ENCODE measurements around the gene TCP11L1. TPM values are rescaled to one million over a fixed set of nuclear protein-coding genes. Genes with fewer than 3 reads are reported as not detected.
A peak's percentile ranks its signal among the peaks of the same experiment; 100 is the strongest.

TCP11L1 gene
- total RNA-seq, 1 donor from 2014 or later: 15.7 TPM

DNA sequence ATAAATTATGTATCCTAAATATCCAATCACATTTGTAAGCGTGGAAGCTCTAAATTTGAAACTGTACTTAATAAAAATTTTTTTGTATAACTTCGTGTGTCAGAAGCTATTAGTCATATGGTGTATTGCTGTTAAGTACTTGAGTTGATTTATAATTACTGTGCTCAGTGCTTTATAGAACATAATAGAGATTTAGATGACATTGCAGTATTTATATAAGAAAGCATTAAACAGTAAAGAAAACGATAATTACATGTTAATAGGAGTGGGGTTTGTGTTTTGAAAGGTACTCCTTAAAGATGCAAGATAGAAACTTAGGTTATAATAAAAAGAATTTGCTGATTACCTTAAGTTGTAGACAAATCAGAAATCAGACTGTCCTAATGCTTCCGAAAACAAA, 5.9 kb upstream of the TCP11L1 start:
- intact Hi-C loops (cut with DNase I): no loop called here
- no peak for DNase-seq
- ATAC-seq: no peak
- H3K27ac ChIP-seq: no peak overlapping the region
- no peaks in the 10 kb centered on the region for H3K27me3 ChIP-seq
- no peak overlapping the region for H3K4me3 ChIP-seq
- H3K36me3 ChIP-seq: no peaks in the 10 kb centered on the region
- H3K4me1 ChIP-seq: no peaks in the 10 kb centered on the region
- TF ChIP-seq, protein P1, sequence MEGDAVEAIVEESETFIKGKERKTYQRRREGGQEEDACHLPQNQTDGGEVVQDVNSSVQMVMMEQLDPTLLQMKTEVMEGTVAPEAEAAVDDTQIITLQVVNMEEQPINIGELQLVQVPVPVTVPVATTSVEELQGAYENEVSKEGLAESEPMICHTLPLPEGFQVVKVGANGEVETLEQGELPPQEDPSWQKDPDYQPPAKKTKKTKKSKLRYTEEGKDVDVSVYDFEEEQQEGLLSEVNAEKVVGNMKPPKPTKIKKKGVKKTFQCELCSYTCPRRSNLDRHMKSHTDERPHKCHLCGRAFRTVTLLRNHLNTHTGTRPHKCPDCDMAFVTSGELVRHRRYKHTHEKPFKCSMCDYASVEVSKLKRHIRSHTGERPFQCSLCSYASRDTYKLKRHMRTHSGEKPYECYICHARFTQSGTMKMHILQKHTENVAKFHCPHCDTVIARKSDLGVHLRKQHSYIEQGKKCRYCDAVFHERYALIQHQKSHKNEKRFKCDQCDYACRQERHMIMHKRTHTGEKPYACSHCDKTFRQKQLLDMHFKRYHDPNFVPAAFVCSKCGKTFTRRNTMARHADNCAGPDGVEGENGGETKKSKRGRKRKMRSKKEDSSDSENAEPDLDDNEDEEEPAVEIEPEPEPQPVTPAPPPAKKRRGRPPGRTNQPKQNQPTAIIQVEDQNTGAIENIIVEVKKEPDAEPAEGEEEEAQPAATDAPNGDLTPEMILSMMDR (IDR thresholded peaks at IDR 0.05): no peak
- no peaks in the 10 kb centered on the region for H3K9me3 ChIP-seq

DNA sequence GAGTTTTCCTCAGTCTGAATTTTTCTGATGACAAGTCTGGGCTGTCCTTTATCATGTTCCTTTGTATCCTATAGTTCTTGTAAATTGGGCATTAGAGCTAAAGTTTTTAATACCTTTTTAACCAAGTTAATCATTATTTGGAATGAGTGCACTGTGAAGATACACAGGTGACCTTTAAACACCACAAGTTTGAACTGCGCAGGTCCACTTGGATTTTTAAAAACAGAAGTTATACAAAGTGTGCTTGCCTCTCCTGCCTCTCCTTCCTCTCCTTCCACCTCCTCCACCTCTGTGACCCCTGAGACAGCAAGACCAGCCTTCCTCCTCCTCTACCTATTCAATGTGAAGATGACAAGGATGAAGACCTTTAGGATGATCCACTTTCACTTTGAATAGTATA, 4.4 kb upstream of the TCP11L1 start:
- TF ChIP-seq, protein P1 (IDR thresholded peaks at IDR 0.05): no peak
- no peaks in the 10 kb centered on the region for H3K36me3 ChIP-seq
- H3K27ac ChIP-seq: no peak overlapping the region
- no peaks in the 10 kb centered on the region for H3K9me3 ChIP-seq
- H3K4me3 ChIP-seq: no peak overlapping the region
- no peaks in the 10 kb centered on the region for H3K4me1 ChIP-seq
- ATAC-seq: no peak
- no peaks in the 10 kb centered on the region for H3K27me3 ChIP-seq
- no peak for DNase-seq
- intact Hi-C loops (cut with DNase I): no loop called here

DNA sequence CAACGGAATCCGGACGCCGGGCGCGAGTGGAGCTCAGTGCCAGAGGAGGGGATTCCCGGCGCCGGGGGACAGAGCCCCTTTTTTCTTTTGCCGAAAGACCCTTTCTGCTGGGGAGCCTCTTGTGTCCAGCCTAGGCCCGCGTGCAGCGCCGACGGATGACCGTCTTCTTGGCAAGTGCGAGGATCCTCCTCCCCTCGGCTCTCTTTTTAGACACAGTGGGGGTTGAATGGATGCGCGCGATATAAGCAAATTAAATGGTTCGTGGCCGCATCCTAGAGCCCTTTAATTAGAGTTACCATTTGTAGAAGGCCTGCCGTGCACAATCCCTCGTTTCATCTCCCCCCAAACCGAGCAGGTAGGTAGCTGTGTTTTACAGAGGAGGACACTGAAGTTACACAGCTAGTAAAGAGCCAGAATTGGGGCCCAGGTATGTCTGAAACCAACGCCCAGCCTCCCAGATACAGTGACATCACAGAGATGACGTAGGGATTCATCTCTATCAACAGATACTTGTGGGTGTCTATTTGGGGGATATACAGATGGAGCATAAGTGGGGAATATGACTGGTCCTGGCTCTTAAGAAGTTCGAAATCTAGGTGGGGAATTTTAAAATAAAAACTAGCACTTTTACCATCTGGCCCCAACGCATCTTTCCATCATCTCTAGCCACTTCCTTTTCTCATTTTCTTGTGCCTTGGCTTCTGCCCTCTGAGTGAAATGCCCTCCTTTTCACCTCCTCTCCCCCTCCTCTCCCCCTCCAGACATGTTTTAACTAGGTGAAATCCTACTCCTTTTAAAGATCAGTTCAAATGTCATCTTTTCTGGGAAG, 875 bp downstream of the TCP11L1 start:
- H3K27ac ChIP-seq: peak overlapping the region; percentile 96
- ATAC-seq: no peak
- no peaks in the 10 kb centered on the region for H3K27me3 ChIP-seq
- TF ChIP-seq, protein P1 (IDR thresholded peaks at IDR 0.05): no peak
- H3K9me3 ChIP-seq: no peaks in the 10 kb centered on the region
- intact Hi-C loops (cut with DNase I): no loop called here
- peaks cover 11% of the 10 kb centered on the region for H3K4me1 ChIP-seq
- peaks cover 10% of the 10 kb centered on the region for H3K36me3 ChIP-seq
- no peak for DNase-seq
- peak overlapping the region; percentile 78 for H3K4me3 ChIP-seq

DNA sequence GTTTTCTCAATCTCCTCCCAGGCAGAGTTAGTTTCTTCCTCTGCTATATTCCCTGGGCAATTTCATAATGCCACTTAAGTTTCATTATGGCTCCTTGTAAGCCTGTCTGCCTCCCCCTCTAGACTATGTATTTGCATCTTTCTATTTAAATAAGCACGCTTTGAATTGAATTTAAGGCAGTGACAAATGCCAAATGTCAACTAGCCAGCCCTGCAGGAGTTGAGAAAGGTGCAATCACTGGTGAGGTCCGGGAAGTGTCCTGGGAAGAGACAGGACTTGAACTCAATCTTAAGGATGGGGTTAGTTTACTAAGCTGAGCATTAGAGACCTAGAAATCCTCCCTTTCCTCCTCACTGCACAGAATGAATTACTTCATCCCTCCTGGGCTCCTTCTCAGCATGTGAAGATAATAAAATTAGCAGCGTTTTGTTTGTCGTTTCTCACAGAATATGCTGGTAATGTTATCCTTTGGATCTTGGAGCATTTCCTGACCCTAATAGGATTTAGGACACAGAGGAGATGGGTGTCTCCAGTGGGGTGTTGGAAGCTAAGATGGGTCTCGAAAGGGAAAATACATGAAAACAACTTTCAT, 1.6 kb downstream of the TCP11L1 start:
- TF ChIP-seq, protein P1 (IDR thresholded peaks at IDR 0.05): no peak
- no peaks in the 10 kb centered on the region for H3K9me3 ChIP-seq
- intact Hi-C loops (cut with DNase I): no loop called here
- ATAC-seq (no peak), DNase-seq (no peak)
- peaks cover 11% of the 10 kb centered on the region for H3K4me1 ChIP-seq
- no peak overlapping the region for H3K27ac ChIP-seq
- peaks cover 10% of the 10 kb centered on the region for H3K36me3 ChIP-seq
- H3K4me3 ChIP-seq: peak overlapping the region; percentile 78
- no peaks in the 10 kb centered on the region for H3K27me3 ChIP-seq

DNA sequence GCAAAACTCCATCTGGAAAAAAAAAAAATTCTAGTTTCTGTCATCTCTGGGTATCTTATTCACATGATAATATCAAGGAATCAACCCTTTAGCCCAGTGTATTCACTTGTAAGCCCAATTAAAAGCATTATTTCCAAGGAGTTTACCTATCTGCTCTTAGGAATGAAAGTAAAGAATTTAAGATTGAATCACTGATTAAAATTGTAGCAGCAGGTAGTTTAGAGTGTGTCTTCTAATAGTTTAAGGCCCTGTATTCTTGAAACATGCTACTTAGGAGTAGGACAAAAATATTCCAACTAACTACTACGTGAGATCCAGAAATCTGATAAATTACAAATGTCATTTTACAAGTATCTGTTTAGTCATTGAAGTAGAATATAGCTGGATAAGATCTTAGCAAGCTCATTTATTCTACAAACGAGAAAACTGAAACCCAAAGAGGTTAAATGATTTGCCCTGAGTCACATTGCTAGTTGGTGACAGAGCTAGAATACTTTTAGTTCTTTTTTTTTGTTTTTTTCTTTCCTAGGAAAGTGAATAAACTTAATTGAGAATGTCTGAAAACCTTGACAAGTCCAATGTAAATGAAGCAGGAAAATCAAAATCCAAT, 4.0 kb downstream of the TCP11L1 start:
- ATAC-seq (no peak), DNase-seq (no peak)
- H3K4me1 ChIP-seq: peaks cover 11% of the 10 kb centered on the region
- peaks cover 10% of the 10 kb centered on the region for H3K36me3 ChIP-seq
- TF ChIP-seq, protein P1 (IDR thresholded peaks at IDR 0.05): no peak
- intact Hi-C loops (cut with DNase I): no loop called here
- no peaks in the 10 kb centered on the region for H3K9me3 ChIP-seq
- no peaks in the 10 kb centered on the region for H3K27me3 ChIP-seq
- no peak overlapping the region for H3K4me3 ChIP-seq
- no peak overlapping the region for H3K27ac ChIP-seq

Data from upper lobe of right lung (tissue), 1 donor.